Left colon (tissue), 2 donors: ENCODE results near the gene ORC5. TPM values are rescaled to one million over a fixed set of nuclear protein-coding genes. Genes with fewer than 3 reads are reported as not detected.

Experiments
- ATAC-seq: fragments of 200-7000 bp; cut with Tn5 transposase; one replicate; pipeline ENCODE4 v1.9.1; 2020; ENCODE audit warnings: mild to moderate bottlenecking, moderate library complexity
- DNase-seq, 2 donors: peaks; one replicate each; pipeline ENCODE4 v3.0.0-alpha.2; 2020
- intact Hi-C, 2 donors: fragments of 100-400 bp; cut with DNase I in 1 of 2; cut with micrococcal nuclease in 1 of 2; formaldehyde crosslinking; loops; one replicate each; pipeline versions ENCODE4 v1.11.2 to v1.14.0; 2022; cut with DNase I, micrococcal nuclease
- total RNA-seq, 2 donors: library from RNA; stranded (reverse); fragmentation: NEBNext Ultra II Directional; extraction: Animal tissue kit (Norgen Biotek cat#: 25700); gene quantifications; one replicate each; pipeline ENCODE4 v1.2.1, GENCODE V29; 2021
- donor health status: DM: no; HTN: no; CAD: no.
- donor health status: DM: yes; HTN: yes; CAD: no.

Gene ORC5
- total RNA-seq, 2 donors from 2014 or later = 17.0 to 19.0 TPM

DNA sequence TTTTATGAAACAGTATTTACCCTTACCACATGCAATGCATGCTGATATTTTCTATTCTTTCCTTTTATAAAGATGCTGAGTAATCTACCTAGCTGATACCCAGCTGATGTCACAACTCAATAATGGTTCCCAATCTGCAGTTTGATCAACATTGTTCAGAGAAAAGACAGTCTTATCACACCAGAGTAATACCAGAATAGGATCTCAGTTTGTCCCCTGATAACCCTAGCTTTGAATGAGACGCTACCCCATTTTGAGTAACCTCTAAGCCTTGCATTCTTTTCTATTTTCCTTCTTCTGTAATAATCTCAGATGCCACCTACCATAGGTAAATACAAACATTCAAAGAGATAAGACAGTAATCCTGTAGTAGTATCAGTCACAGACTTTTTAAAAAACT, 118.8 kb downstream of the ORC5 start:
- DNase-seq (no peak), ATAC-seq (no peak)
- intact Hi-C loops = no loop called here

Other genes starting within 250 kb of the ORC5 start
- gene RELN, start 218.4 kb downstream of the ORC5 start, total RNA-seq = 1 to 10 TPM; 1.5 to 1.6 TPM
- gene LHFPL3, start 120.6 kb upstream of the ORC5 start, total RNA-seq = under 1 TPM; 0.34 to 0.45 TPM